ENCODE measurements around the gene PPL. TPM values are rescaled to one million over a fixed set of nuclear protein-coding genes. Genes with fewer than 3 reads are reported as not detected.

Gene PPL
- total and polyA plus RNA-seq, 11 donors = 4.3 to 23.8 (median 7.8) TPM

- no peak for TF ChIP-seq POLR2A (IDR thresholded peaks at IDR 0.05)
- TF ChIP-seq, protein P1, sequence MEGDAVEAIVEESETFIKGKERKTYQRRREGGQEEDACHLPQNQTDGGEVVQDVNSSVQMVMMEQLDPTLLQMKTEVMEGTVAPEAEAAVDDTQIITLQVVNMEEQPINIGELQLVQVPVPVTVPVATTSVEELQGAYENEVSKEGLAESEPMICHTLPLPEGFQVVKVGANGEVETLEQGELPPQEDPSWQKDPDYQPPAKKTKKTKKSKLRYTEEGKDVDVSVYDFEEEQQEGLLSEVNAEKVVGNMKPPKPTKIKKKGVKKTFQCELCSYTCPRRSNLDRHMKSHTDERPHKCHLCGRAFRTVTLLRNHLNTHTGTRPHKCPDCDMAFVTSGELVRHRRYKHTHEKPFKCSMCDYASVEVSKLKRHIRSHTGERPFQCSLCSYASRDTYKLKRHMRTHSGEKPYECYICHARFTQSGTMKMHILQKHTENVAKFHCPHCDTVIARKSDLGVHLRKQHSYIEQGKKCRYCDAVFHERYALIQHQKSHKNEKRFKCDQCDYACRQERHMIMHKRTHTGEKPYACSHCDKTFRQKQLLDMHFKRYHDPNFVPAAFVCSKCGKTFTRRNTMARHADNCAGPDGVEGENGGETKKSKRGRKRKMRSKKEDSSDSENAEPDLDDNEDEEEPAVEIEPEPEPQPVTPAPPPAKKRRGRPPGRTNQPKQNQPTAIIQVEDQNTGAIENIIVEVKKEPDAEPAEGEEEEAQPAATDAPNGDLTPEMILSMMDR (IDR thresholded peaks at IDR 0.05) = no peak
- Histone ChIP-seq H3K27me3 (peaks cover 0 to under 1% (median 0%) of the 10 kb centered on the region in 9 donors), H3K4me3 (no peak overlapping the region), H3K9me3 (peaks cover 0 to 6% (median 0%) of the 10 kb centered on the region in 12 donors), H3K36me3 (no peaks in the 10 kb centered on the region), H3K4me1 (peaks cover 0 to 4% (median 0%) of the 10 kb centered on the region in 12 donors), H3K27ac (peak overlapping the region in 1 of 12 donors; percentile 42)
- WGBS, 4 donors = 60 to 88% (median 75%) methylated on average over 5 of the region's 5 CpGs
- intact Hi-C loops (cut with DNase I) = no loop called here
- peak in 1 of 4 donors; percentile 16 for ATAC-seq
- DNase-seq = no peak
Measured at GRCh38 chr16:4976611-4977145, 39.7 kb upstream of the PPL start.

DNA sequence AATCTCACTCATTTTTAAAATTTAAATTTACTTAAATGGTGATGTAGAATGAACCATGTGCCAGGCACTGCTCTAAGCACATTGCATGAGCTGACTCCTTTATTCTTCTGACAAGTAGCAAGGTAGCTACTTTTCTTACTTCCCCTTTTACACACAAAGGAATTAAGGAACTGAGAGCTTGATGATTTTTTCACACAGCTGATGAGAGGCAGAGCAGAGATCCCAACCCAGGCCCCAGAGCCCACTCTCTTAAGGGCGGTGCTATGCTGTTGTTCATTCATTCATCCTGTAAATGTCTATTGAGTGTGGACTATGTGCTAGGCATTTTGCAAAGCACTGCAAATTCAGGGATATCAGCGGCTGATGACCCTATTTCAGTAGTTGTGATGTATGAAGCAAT, 39.1 kb upstream of the PPL start:
- TF ChIP-seq, protein P1 (IDR thresholded peaks at IDR 0.05) = no peak
- TF ChIP-seq POLR2A (IDR thresholded peaks at IDR 0.05) = no peak

GRCh38 chr16:4972938-4973587, 36.1 kb upstream of the PPL start:
- intact Hi-C loops (cut with DNase I) = no loop called here
- TF ChIP-seq, protein P1 (IDR thresholded peaks at IDR 0.05) = no peak
- no peak for TF ChIP-seq POLR2A (IDR thresholded peaks at IDR 0.05)
- H3K4me1 ChIP-seq = peaks cover 0 to 6% (median 0%) of the 10 kb centered on the region in 12 donors
- DNase-seq (no peak), ATAC-seq (no peak)
- H3K9me3 ChIP-seq = peaks cover 0 to 6% (median 0%) of the 10 kb centered on the region in 12 donors
- no peaks in the 10 kb centered on the region for H3K36me3 ChIP-seq
- WGBS, 4 donors = 25 to 62% (median 54%) methylated on average over 4 to 8 of the region's 8 CpGs
- H3K4me3 ChIP-seq = no peak overlapping the region
- H3K27ac ChIP-seq = no peak overlapping the region
- H3K27me3 ChIP-seq = peaks cover 0 to 5% (median 0%) of the 10 kb centered on the region in 9 donors

More for the DNA sequence above, 39.1 kb upstream of the PPL start:
- no peak for ATAC-seq
- WGBS, 4 donors = 81 to 85% (median 81%) methylated on average over 2 of the region's 2 CpGs
- no peak for DNase-seq
- Histone ChIP-seq H3K9me3 (peaks cover 0 to 6% (median 0%) of the 10 kb centered on the region in 12 donors), H3K27ac (no peak overlapping the region), H3K4me3 (no peak overlapping the region), H3K27me3 (peaks cover 0 to 5% (median 0%) of the 10 kb centered on the region in 9 donors), H3K4me1 (no peaks in the 10 kb centered on the region), H3K36me3 (no peaks in the 10 kb centered on the region)
- intact Hi-C loops (cut with DNase I) = no loop called here

DNA sequence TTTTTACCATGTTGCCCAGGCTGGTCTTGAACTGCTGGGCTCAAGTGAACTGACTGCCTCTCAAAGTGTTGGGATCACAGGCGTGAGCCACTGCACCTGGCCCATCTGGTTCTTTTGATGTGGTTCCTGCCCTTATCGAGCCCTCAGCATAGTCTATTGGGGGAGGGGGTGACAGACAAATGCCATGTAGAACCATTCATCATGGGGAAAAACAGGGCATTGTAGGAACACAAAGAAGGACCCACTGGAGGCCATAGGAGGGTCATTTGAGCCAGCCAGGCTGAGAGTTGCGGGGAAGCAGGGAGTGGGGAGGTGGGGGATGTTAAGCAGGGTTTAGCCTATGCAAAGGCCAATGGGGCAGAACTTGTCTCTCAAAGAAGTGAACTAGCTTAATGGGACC, 33.1 kb upstream of the PPL start:
- 57 to 69% (median 65%) methylated on average over 3 of the region's 3 CpGs for WGBS, 4 donors
- intact Hi-C loops (cut with DNase I) = no loop called here
- DNase-seq (no peak), ATAC-seq (peak in 1 of 4 donors; percentile 22)
- no peaks in the 10 kb centered on the region for H3K36me3 ChIP-seq
- no peak for TF ChIP-seq POLR2A (IDR thresholded peaks at IDR 0.05)
- TF ChIP-seq, protein P1 (IDR thresholded peaks at IDR 0.05) = no peak
- no peak overlapping the region for H3K4me3 ChIP-seq
- no peaks in the 10 kb centered on the region for H3K9me3 ChIP-seq
- H3K27me3 ChIP-seq = peaks cover 0 to 5% (median 0%) of the 10 kb centered on the region in 9 donors
- H3K4me1 ChIP-seq = peaks cover 0 to 6% (median 0%) of the 10 kb centered on the region in 12 donors
- peak overlapping the region in 3 of 12 donors; percentile 20 to 56 (median 34) for H3K27ac ChIP-seq

Data from heart left ventricle (tissue), 16 donors.